GM21825 (cell line): ENCODE results near the gene TMEM81.

Source experiments
- ATAC-seq: cut with Tn5 transposase; IDR thresholded peaks from one replicate; pipeline ENCODE4 v1.9.1; 2021; ENCODE audit warnings: mild to moderate bottlenecking, moderate library complexity; ENCODE audit not compliant: unreplicated experiment

Gene TMEM81

DNA sequence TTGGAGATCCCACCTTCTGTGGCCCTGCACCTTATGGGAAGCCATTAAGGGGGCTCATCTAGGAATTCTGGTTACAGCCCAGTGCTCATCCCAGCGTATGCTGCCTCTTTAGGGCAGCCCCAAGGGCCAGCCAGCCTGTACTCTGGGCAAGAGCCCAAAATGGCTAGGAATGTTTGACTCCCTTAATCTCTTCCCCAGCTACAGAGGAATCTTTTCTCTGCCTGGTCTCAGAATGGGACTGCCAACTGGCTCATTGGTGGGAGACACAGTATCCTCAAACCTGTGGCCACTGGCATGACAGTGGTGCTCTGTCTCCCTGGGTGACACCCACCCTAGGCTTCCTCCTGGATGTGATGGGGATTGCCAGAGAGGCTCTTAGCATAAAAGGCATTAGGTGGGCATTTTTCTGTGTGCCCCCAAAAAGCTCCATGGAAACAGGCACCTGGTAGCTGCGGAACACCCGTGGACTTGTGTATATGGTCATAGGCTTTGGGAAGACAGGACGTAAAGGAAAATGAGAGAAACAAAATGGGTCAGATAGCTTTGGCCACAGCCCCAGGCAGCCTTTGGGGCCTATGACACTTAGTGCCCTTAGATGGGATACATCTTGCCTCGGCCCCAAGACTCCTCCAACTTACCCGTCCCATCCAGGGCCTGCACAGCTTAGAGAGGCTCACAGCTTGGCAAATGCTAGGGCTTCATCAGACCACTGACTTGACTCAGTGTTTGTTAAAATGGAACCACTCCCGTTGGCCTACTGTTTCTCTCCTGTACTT, 6.9 kb downstream of the TMEM81 start:
- ATAC-seq = no peak

DNA sequence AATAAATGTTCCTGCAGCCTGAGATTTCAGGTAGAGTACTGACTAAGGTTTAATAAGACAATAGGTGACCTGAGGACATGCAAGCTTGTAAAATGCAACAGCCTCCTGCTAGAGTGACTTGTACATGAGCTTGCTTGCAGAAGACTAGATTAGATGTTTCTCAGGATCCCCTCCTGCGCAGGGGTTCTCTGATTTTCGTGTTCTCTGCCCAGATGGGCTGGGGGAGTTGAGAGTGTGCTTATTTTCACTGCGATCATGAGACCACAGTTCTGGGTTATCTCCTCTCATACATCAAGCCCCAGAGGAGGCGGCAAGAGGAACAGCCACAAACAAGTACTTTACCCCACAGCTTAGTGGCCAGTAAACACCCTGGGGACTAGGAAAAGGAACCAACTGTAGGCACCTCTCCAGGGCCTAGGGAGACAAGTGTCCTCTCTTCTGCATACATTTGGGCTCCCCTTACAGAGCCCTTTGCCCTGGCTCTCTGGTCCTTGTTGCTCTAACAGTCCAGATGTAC, 8.0 kb downstream of the TMEM81 start:
- ATAC-seq = no peak

DNA sequence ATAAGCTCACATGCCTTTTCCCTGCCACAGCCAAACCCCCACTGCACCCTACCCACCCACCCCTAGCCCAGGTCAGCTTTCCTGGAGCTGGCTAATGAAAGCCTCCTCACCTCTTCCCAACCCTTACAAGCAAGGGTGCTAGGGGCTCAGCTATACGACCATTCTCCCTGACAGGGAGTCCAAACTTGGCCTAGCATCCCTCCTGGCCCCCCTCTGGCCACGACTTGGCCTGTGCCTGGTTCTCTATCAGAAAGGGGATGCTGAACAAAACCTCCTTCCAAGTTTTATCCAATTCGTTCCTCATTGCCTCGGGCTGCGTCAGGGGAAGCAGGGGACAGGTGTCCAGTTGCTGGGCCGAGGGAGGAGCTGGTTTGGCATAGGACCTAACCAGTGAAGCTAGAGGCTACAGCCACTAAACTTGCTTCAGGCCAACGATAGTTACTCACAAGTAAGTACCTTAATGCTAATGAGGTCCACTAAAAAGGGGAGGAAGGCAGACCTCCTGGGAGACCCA, 8.6 kb downstream of the TMEM81 start:
- no peak for ATAC-seq

DNA sequence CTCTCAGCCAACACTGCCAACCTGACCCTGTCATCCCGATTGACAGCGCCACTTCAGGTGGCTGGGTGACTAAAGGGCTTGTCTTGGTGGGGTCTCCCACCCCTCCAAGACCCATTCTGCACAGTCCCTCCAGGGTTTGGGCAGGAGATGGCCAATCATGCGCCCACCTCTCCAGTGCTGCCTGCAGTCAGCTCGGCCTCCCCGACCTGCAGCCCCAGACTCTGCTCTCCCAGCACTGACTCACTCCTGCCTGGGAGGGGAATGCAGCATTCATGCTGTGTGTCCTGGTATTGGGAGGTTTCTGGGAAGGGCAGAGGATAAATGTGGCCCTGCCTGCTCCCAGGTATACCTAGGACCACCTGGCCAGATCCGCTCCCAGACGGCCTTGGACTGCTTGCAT, 9.7 kb downstream of the TMEM81 start:
- no peak for ATAC-seq

DNA sequence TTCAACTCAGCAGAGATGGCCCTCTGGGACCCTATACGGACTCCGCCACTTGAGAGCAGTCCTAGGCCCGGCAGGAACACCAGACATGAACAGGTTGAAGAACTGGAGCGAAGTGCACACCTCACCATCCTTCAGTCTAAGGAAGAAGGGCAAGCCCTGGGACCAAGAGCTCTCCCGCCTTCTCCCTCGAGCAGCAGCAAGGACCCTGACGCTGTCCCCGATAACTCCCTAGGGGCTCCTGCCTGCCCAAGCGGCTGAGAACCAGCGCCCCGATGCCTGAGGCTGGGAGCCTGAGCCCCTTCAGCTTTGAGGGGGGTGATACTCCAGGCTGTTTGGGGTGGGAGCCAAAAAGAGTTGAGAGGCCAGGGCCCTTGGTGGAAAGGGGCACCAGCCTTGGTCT, 10.2 kb downstream of the TMEM81 start:
- no peak for ATAC-seq

DNA sequence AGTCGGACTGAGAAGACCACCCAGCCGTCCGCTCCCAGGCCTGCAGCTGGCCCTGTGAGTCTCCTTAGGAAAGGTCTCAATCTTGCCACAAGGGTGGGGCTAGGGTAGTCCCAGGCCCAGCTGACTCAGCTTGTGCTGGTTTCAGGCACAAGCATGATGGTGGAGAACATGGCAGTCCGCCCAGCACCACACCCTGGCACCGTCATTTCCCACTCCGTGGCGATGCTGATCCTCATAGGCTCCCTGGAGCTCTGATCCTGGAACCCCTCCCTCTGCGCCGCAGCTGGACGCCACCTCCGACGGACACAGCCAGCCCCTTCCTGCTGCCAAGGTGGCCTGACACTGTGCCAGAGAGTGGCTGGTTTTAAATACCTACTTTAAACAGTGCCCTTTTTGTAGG, 10.7 kb downstream of the TMEM81 start:
- no peak for ATAC-seq

DNA sequence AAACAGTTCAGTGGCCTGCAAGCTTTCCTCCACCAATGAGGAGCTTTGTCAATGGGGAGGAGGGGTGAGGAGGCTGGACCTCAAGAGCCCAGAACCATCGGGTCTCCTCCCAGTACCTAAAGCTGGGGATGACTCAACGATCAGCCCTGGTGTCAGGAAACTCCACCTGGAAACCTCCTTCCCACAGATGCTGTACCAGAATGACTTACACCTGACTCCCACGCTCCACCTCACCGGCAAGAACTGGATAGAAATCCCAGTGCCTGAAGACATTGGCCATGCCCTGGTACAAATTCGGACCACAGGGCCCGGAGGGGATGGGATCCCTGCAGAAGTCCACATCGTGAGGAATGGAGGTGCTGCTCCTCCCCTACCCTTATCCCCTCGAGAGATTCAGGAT, 11.4 kb downstream of the TMEM81 start:
- no peak for ATAC-seq

DNA sequence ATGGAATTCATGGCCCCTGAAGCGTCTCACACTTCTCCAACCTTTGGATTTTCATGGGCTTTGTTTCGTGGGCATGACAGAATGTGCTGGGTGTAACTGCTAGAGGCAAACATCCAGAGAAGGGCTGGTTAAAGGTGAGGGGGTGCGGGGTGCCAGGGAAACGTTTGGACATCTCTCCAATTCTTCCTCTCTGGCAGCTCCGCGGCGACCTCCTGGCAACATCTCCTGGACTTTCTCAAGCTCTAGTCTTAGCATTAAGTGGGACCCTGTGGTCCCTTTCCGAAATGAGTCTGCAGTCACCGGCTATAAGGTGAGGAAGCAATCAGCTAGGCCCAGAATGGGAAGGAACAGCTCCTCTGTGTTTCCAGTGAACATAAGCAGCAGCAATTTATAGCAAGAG, 12.0 kb downstream of the TMEM81 start:
- no peak for ATAC-seq

DNA sequence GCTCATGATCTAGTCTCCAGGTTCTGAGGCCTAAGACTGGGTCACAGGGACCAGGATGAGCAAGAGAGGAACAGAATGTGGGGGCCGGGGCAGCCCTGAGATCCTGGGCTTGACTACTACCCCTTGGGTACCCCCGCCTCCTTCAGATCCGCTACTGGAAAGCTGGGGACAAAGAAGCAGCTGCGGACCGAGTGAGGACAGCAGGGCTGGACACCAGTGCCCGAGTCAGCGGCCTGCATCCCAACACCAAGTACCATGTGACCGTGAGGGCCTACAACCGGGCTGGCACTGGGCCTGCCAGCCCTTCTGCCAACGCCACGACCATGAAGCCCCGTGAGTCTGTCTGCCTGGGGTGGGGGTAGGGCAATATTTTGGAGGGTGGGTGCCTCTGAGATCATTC, 12.5 kb downstream of the TMEM81 start:
- ATAC-seq = no peak

DNA sequence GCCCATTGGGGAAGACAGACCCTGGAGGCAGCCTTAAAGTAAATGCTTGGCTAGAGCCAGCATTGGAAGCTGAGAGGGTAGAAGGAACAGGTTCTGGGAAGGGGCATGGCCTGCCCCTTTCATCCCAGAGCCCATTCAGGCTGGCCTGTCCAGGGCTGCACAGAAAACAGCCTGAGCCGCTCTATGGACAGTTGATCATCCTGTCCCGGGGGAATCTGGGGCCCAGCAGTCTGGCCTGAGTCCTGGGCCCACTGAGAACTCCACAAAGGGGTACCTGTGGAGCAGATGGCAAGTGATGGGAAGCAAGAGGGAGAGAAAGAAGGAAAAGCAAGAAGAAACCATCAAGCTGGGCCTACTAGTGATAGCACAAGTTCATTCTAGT, 13.2 kb downstream of the TMEM81 start:
- no peak for ATAC-seq

DNA sequence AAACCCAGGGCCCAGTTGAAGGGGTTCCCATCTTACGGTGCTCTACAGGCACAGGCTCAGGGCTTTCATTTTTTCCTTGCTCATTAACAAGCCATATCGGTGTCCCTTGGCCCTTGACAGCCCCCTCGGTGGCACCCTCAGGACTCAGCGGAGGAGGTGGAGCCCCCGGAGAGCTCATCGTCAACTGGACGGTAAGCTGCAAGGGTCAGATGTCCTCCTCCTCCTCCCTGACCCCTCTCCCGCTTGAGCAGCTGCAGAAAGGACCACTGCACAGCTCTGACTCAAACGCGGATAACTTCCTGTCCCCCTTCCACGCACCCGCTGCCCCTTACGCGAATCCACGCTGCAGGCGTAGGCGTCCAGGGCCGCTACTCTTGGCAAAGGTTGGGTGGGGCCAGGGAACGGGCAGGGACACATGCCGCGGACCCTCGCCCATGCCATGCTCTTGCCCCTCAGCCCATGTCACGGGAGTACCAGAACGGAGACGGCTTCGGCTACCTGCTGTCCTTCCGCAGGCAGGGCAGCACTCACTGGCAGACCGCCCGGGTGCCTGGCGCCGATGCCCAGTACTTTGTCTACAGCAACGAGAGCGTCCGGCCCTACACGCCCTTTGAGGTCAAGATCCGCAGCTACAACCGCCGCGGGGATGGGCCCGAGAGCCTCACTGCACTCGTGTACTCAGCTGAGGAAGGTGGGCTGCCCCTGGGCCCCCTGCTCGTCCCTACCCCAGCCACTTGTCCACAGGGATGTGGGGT, 14.7 kb downstream of the TMEM81 start:
- ATAC-seq = no peak

DNA sequence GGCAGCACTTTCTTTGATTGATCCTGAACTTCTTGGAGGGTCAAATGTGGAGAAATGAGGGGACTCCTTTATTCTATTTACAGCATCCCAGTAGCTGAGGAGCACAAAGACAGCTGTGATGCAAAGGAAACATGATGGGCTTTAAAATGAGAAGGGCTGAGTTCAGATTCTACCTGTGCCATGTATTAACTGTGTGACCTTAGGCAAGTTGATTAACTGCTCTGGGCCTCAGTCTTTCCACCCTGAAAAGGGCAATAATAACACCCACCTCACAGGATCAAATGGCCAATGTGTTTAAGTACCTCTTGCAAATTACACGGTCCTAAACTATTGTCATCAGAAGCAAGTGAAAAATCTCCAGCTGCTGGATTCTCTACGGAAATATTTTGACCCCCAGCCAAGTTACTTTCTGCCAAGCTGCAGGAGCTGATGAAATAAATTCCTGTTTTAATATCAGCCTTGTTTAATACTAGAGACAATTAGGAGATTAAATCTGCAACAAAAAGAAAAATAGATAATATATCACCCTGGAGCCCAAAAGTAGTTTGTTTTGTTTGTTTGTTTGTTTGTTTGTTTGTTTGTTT, 15.7 kb downstream of the TMEM81 start:
- no peak for ATAC-seq

DNA sequence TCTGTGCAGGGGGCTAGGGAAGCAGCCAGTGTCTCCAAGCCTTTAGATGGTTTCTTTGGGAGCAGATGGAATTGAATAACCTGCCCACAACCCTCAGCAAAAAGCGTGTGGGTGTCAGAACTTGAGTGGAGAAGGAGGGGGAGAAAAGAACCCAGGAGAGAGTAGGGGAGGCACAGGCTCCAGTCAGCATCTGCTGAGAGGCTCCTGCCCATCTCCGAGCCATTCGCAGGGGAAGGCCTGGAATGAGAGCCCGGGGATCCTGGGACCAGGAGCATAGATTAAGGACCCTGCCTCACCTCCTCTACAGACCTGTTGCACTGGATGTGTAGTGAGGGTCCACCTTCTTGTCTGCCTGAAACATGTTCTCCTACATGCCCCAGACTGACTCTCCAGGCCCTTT, 16.3 kb downstream of the TMEM81 start:
- no peak for ATAC-seq

DNA sequence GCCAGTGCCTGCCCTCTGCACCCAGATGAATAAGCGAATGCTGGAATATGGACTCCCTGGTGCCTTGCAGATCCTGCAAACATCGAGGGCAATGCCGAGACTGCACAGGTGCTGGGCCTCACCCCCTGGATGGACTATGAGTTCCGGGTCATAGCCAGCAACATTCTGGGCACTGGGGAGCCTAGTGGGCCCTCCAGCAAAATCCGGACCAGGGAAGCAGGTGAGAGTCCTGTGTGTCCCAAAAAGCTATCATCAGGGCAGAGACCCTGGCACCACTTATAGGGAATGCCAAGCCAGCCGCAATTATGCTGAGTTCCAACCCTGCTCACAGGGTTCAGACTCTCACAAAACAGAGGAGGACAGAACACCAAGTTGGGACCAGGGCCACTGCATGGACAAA, 17.2 kb downstream of the TMEM81 start:
- no peak for ATAC-seq

DNA sequence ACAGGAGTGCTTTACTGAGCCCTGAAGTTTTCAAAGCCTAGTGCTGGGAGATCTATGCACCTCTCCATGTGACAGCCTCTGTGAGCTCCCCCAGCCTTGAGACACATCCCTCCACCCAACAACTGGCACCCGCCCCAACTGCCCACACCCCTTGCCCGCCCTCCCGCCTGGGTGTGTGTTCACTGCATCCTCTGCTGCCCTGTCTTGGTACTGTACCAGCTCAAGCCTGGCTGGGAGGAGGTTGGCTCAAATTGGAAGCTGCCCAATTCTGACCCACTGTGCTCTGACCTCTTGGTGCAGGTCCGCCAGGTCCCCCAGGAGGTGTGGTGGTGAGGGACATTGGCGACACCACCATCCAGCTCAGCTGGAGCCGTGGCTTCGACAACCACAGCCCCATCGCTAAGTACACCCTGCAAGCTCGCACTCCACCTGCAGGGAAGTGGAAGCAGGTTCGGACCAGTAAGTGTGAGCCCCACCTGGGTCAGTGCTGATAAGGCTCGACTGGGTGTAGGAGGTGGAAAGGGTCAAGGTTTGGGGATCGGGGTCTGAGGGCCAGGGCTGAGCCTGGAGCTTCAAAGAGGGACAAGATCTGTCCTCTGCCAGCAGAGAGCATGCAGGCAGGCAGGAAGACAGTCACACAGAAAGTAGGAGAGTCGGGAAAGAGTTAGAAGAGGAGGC, 18.0 kb downstream of the TMEM81 start:
- no peak for ATAC-seq

DNA sequence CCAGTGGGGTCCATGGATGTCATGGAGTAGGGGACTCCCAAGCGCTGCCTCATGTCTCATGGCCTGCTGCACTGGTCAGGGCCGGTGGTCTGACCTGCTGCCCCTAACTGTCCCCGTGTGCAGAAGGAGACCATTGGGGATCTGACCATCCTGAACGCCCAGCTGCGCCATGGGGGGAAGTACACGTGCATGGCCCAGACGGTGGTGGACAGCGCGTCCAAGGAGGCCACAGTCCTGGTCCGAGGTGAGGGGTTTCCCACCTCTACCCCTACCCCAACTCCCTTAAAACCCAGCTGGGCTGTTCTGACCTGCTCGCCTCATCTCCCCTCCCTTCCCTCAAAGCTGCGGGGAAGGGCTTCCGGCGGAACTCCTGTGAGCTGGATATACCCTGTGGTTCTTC, 18.6 kb downstream of the TMEM81 start:
- ATAC-seq = no peak

DNA sequence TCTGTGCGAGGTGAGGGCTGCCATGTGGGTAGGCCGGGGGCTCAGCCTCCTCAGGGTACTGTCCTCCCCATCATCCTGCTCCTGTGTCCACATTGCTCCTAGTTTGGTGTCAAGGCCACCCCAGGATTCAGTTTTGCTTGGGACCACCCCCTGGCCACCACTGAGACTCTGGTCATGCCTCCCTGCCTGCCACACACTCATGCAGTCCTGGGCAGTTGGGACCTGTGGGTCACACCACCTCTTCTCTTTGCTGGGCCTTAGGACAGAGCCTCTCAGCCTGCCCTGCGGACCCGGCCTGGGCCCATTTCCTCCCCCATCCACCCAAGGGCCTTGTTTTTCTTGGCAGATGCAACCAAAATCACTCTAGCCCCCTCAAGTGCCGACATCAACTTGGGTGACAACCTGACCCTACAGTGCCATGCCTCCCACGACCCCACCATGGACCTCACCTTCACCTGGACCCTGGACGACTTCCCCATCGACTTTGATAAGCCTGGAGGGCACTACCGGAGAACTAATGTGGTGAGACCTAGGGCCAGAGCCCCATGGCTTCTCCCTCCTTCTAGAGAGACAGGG, 19.4 kb downstream of the TMEM81 start:
- no peak for ATAC-seq

DNA sequence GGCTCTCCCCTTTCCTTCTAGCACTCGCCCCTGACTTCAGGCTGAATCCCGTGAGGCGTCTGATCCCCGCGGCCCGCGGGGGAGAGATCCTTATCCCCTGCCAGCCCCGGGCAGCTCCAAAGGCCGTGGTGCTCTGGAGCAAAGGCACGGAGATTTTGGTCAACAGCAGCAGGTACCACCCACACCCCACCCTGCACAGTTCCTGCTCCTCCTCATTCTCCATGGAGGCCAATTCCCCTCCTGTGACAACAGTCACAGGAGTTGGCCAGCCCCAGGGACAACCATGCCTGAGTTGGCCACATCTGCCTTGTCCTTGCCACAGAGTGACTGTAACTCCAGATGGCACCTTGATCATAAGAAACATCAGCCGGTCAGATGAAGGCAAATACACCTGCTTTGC, 20.0 kb downstream of the TMEM81 start:
- ATAC-seq = no peak

DNA sequence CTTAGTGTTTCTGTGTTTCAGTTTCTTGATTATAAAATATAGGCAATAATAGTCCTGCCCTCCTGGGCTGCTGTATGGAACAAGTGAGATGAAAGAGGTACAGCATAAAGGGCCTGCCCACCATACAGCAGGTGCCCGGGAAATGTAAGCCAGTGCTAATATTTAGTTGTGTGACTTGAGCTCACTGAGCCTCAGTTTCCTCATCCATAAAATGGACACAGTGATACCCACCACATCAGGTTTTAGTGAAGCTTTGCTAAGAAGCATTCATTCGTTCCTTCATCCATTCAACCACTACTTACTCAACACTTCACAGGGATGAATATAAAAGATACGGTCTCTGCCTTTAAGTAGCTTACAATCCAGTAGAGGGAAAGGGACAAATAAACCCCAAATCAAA, 21.4 kb downstream of the TMEM81 start:
- no peak for ATAC-seq

DNA sequence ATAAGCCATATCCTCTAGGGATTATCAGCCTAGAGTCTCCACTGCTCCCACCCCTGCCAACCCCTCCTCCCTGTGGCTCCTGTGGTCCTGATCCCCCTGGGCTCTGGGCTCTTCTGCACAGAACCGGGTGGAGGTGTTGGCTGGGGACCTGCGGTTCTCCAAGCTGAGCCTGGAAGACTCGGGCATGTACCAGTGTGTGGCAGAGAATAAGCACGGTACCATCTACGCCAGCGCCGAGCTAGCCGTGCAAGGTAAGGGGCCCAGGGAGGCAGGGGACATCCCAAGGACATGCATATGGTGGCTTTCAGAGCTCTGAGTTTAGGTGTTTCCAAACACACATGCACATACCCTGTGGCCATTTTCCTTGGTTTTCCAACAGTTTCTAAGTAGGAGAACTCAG, 21.9 kb downstream of the TMEM81 start:
- ATAC-seq = no peak

DNA sequence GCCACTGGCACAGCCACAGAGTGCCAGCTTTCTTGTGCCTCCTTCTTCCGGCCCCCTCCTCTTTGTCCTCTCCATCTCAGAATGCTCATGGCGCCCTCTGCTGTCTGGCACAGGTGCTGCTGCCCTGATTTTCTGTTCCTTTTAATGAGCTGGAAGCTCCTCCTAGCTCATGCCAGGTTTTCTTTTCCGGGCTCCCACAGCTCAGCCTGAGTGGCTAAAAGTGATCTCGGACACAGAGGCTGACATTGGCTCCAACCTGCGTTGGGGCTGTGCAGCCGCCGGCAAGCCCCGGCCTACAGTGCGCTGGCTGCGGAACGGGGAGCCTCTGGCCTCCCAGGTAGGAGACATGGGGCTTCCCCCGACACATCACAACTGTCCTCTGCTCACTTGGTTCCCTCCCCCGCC, 22.6 kb downstream of the TMEM81 start:
- no peak for ATAC-seq
